Measurements from ENCODE around the gene OR52E1. TPM values are rescaled to one million over a fixed set of nuclear protein-coding genes. Genes with fewer than 3 reads are reported as not detected.

OR52E1 gene
- total RNA-seq, 4 donors from 2014 or later = not detected

GRCh38 chr11:5071799-5072198, 2.4 kb downstream of the OR52E1 start:
- TF ChIP-seq POLR2A (IDR thresholded peaks at IDR 0.05) (no peak), POLR2AphosphoS5 (IDR thresholded peaks at IDR 0.05) (no peak), CTCF (IDR thresholded peaks at IDR 0.05) (no peak), EP300 (IDR thresholded peaks at IDR 0.05; ENCODE audit: low read depth) (no peak)
- no peak overlapping the region for H3K4me3 ChIP-seq
- H3K36me3 ChIP-seq = no peaks in the 10 kb centered on the region
- H3K27ac ChIP-seq = no peak overlapping the region
- H3K27me3 ChIP-seq = no peaks in the 10 kb centered on the region
- H3K9me3 ChIP-seq = no peaks in the 10 kb centered on the region
- intact Hi-C loops (cut with DNase I; ENCODE audit: low total_unique reads) (no loop called here), in situ Hi-C loops (cut with MboI; ENCODE audit: low pct_ligation_motif_present in 1 of 4, low pct_unique_long_range_greater_than_20kb in 1 of 4, low sequenced_read_pairs in 3 of 4) (no loop called here)
- DNase-seq = no peak
- WGBS, 2 donors (ENCODE audit: low coverage in 1 of 2) = 63 to 64% methylated on average over 3 of the region's 3 CpGs
- no peaks in the 10 kb centered on the region for H3K4me1 ChIP-seq

- Histone ChIP-seq H3K9me3 (no peaks in the 10 kb centered on the region), H3K4me1 (no peaks in the 10 kb centered on the region), H3K4me3 (no peak overlapping the region), H3K27ac (no peak overlapping the region), H3K27me3 (no peaks in the 10 kb centered on the region), H3K36me3 (no peaks in the 10 kb centered on the region)
- intact Hi-C loops (cut with DNase I; ENCODE audit: low total_unique reads) (no loop called here), in situ Hi-C loops (cut with MboI; ENCODE audit: low pct_ligation_motif_present in 1 of 4, low pct_unique_long_range_greater_than_20kb in 1 of 4, low sequenced_read_pairs in 3 of 4) (no loop called here)
- DNase-seq = no peak
- WGBS, 2 donors (ENCODE audit: low coverage in 1 of 2) = 56 to 60% methylated on average over 2 of the region's 2 CpGs
- no peak for TF ChIP-seq EP300 (IDR thresholded peaks at IDR 0.05; ENCODE audit: low read depth)
- no peak for TF ChIP-seq POLR2AphosphoS5 (IDR thresholded peaks at IDR 0.05)
- no peak for TF ChIP-seq POLR2A (IDR thresholded peaks at IDR 0.05)
- TF ChIP-seq CTCF (IDR thresholded peaks at IDR 0.05) = no peak
Observed at GRCh38 chr11:5081405-5081804, 12.0 kb downstream of the OR52E1 start.

- in situ Hi-C loops (cut with MboI; ENCODE audit: low pct_ligation_motif_present in 1 of 4, low pct_unique_long_range_greater_than_20kb in 1 of 4, low sequenced_read_pairs in 3 of 4) = no loop called here
Observed at GRCh38 chr11:5083602-5084001, 14.2 kb downstream of the OR52E1 start.

GRCh38 chr11:5088556-5088955, 19.2 kb downstream of the OR52E1 start:
- DNase-seq = no peak
- H3K36me3 ChIP-seq = no peaks in the 10 kb centered on the region
- intact Hi-C loops (cut with DNase I; ENCODE audit: low total_unique reads) (no loop called here), in situ Hi-C loops (cut with MboI; ENCODE audit: low pct_ligation_motif_present in 1 of 4, low pct_unique_long_range_greater_than_20kb in 1 of 4, low sequenced_read_pairs in 3 of 4) (no loop called here)
- TF ChIP-seq POLR2A (IDR thresholded peaks at IDR 0.05) = no peak
- TF ChIP-seq EP300 (IDR thresholded peaks at IDR 0.05; ENCODE audit: low read depth) = no peak
- TF ChIP-seq CTCF (IDR thresholded peaks at IDR 0.05) = no peak
- no peak for TF ChIP-seq POLR2AphosphoS5 (IDR thresholded peaks at IDR 0.05)
- H3K9me3 ChIP-seq = no peaks in the 10 kb centered on the region
- H3K4me1 ChIP-seq = no peaks in the 10 kb centered on the region
- no peak overlapping the region for H3K4me3 ChIP-seq
- no peaks in the 10 kb centered on the region for H3K27me3 ChIP-seq
- H3K27ac ChIP-seq = no peak overlapping the region

More at GRCh38 chr11:5083602-5084001, 14.2 kb downstream of the OR52E1 start:
- no peaks in the 10 kb centered on the region for H3K9me3 ChIP-seq
- intact Hi-C loops (cut with DNase I; ENCODE audit: low total_unique reads) = no loop called here
- no peaks in the 10 kb centered on the region for H3K4me1 ChIP-seq
- H3K36me3 ChIP-seq = no peaks in the 10 kb centered on the region
- no peak overlapping the region for H3K4me3 ChIP-seq
- H3K27me3 ChIP-seq = no peaks in the 10 kb centered on the region
- no peak overlapping the region for H3K27ac ChIP-seq
- DNase-seq = no peak
- TF ChIP-seq POLR2A (IDR thresholded peaks at IDR 0.05) (no peak), CTCF (IDR thresholded peaks at IDR 0.05) (no peak), POLR2AphosphoS5 (IDR thresholded peaks at IDR 0.05) (no peak), EP300 (IDR thresholded peaks at IDR 0.05; ENCODE audit: low read depth) (no peak)

Data from transverse colon (tissue), 4 donors.